Vagina (tissue), 2 donors: ENCODE data around the gene BEST1. TPM values are rescaled to one million over a fixed set of nuclear protein-coding genes. Genes with fewer than 3 reads are reported as not detected.

Experiments used
- DNase-seq, 2 donors: peaks; one replicate each; pipeline ENCODE4 v3.0.0-alpha.2; 2017; ENCODE audit errors: extremely low spot score in 2 of 2
- H3K27ac ChIP-seq: fragments of 200-600 bp; sonication (generic); one replicate; pipeline ENCODE4 v1.5.1; 2019
- H3K27me3 ChIP-seq: fragments of 200-600 bp; sonication (generic); one replicate; pipeline ENCODE4 v1.5.1; 2019
- H3K36me3 ChIP-seq, 2 donors: fragments of 200-600 bp; sonication (generic); one replicate each; pipeline ENCODE4 v1.5.1; 2017 to 2019
- H3K4me1 ChIP-seq: fragments of 200-600 bp; sonication (generic); one replicate; pipeline ENCODE4 v1.5.1; 2019
- H3K4me3 ChIP-seq, 2 donors: fragments of 200-600 bp; sonication (generic); 1 replicate in 1 of 2; 2 replicates in 1 of 2; pipeline ENCODE4 v1.5.1; 2016 to 2019
- H3K9me3 ChIP-seq: fragments of 200-600 bp; sonication (generic); one replicate; pipeline ENCODE4 v1.5.1; 2019
- CTCF ChIP-seq, 3 experiments: fragments of 450-650 bp in 2 of 3; fragments of 200-600 bp in 1 of 3; sonication (generic) in 1 of 3; IDR thresholded peaks; one replicate each; pipeline ENCODE4 v1.5.1; 2017 to 2019; ENCODE audit warnings: antibody characterized with exemption in 3 of 3, mild to moderate bottlenecking in 2 of 3, moderate library complexity in 2 of 3
- POLR2A ChIP-seq, 2 donors: fragments of 450-650 bp; IDR thresholded peaks; one replicate each; pipeline ENCODE4 v1.6.1; 2017; ENCODE audit warnings: antibody characterized with exemption in 2 of 2, mild to moderate bottlenecking in 2 of 2, moderate library complexity in 2 of 2
- POLR2AphosphoS5 ChIP-seq, 2 donors: sonication (generic); formaldehyde crosslinking; IDR thresholded peaks; one replicate each; pipeline ENCODE4 v1.9.0; 2017; ENCODE audit warnings: antibody characterized with exemption in 2 of 2, mild to moderate bottlenecking in 2 of 2, low read depth in 1 of 2; ENCODE audit not compliant: insufficient read depth in 1 of 2
- intact Hi-C: fragments of 100-400 bp; cut with DNase I; formaldehyde crosslinking; loops from one replicate; pipeline ENCODE4 v1.15.1; 2023
- total RNA-seq: library from RNA; depleted of rRNA; stranded (reverse); fragments of >200 nt; gene quantifications from one replicate; pipeline ENCODE4 v1.2.3, GENCODE V29; 2016

BEST1 gene
- total RNA-seq, 1 donor from 2014 or later, result 4.4 TPM

GRCh38 chr11:61916737-61917333, 33.3 kb upstream of the BEST1 start:
- intact Hi-C loops, result no loop called here
- Histone ChIP-seq H3K36me3 (no peaks in the 10 kb centered on the region), H3K4me3 (peak overlapping the region; percentile 62 to 79), H3K4me1 (peaks cover 62% of the 10 kb centered on the region), H3K27ac (peak overlapping the region; percentile 85), H3K27me3 (no peaks in the 10 kb centered on the region), H3K9me3 (no peaks in the 10 kb centered on the region)
- peak in 1 of 2 donors; percentile 88 for DNase-seq
- TF ChIP-seq POLR2AphosphoS5 (IDR thresholded peaks at IDR 0.05; ENCODE audit: insufficient read depth in 1 of 2, low read depth in 1 of 2) (no peak), CTCF (IDR thresholded peaks at IDR 0.05) (no peak), POLR2A (IDR thresholded peaks at IDR 0.05) (no peak)

GRCh38 chr11:61917334-61918109, 32.6 kb upstream of the BEST1 start, which contains the start of gene RAB3IL1:
TSS of gene RAB3IL1 (minus strand) at chr11:61917566. CDS start at chr11:61917367, 199 bp downstream.
- Histone ChIP-seq H3K27ac (peak within 1 kb of the TSS; percentile 85), H3K9me3 (no peaks in the 10 kb centered on the region), H3K36me3 (no peaks in the 10 kb centered on the region), H3K4me3 (peak within 1 kb of the TSS; percentile 62 to 79), H3K27me3 (no peaks in the 10 kb centered on the region), H3K4me1 (peaks cover 61% of the 10 kb centered on the region)
- peak in 1 of 2 donors; percentile 92 for DNase-seq
- intact Hi-C loops, result no loop called here
- no peak for TF ChIP-seq CTCF (IDR thresholded peaks at IDR 0.05)
- TF ChIP-seq POLR2A (IDR thresholded peaks at IDR 0.05), result peak in 1 of 2 donors; percentile 84
- peak in 1 of 2 donors; percentile 74 for TF ChIP-seq POLR2AphosphoS5 (IDR thresholded peaks at IDR 0.05; ENCODE audit: insufficient read depth in 1 of 2, low read depth in 1 of 2)

GRCh38 chr11:61918251-61918937, 31.8 kb upstream of the BEST1 start:
- Histone ChIP-seq H3K27ac (peak overlapping the region; percentile 85), H3K9me3 (no peaks in the 10 kb centered on the region), H3K36me3 (no peaks in the 10 kb centered on the region), H3K4me3 (peak overlapping the region in 1 of 2 donors; percentile 62), H3K4me1 (peaks cover 61% of the 10 kb centered on the region), H3K27me3 (no peaks in the 10 kb centered on the region)
- DNase-seq, result peak in 1 of 2 donors; percentile 88
- intact Hi-C loops, result no loop called here
- TF ChIP-seq POLR2A (IDR thresholded peaks at IDR 0.05), result no peak
- no peak for TF ChIP-seq CTCF (IDR thresholded peaks at IDR 0.05)
- no peak for TF ChIP-seq POLR2AphosphoS5 (IDR thresholded peaks at IDR 0.05; ENCODE audit: insufficient read depth in 1 of 2, low read depth in 1 of 2)

- TF ChIP-seq POLR2A (IDR thresholded peaks at IDR 0.05) (no peak), CTCF (IDR thresholded peaks at IDR 0.05) (no peak), POLR2AphosphoS5 (IDR thresholded peaks at IDR 0.05; ENCODE audit: insufficient read depth in 1 of 2, low read depth in 1 of 2) (no peak)
- Histone ChIP-seq H3K27ac (peak overlapping the region; percentile 85), H3K9me3 (no peaks in the 10 kb centered on the region), H3K27me3 (no peaks in the 10 kb centered on the region), H3K36me3 (no peaks in the 10 kb centered on the region), H3K4me3 (no peak overlapping the region), H3K4me1 (peaks cover 65% of the 10 kb centered on the region)
- intact Hi-C loops, result no loop called here
- no peak for DNase-seq
Measured at GRCh38 chr11:61918938-61919704, 31.0 kb upstream of the BEST1 start.
